ENCODE data around the gene RAB40B. TPM values are rescaled to one million over a fixed set of nuclear protein-coding genes. Genes with fewer than 3 reads are reported as not detected.

RAB40B gene
- total RNA-seq, 2 donors from 2014 or later, result 23.8 to 34.9 TPM

DNA sequence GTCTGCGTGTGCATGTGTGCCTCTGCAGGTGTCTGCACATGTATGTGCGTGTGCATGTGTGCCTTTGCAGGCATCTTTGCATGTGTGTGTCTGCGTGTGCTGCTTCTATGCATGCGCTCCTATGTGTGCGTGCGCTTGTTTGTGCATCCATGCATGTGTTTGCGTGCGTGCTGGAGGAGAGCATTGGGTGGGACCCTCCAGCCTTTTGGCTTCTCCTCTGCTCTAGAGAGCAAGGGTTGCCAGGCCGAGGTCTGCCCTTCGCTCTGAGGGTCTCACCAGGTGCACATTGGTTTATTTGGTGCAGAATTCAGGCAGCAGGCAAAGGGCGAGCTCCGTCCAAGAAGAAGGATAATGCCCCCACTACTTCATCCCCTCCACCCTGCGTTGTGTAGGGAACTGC is 1.1 kb upstream of the RAB40B start:
- intact Hi-C loops (cut with DNase I), result loop anchor here (2.0 kb wide), 1 partner anchor 51 kb away; the partner anchor contains the start of gene WDR45B
- Histone ChIP-seq H3K4me3 (peak overlapping the region in 1 of 2 donors; percentile 83), H3K36me3 (no peaks in the 10 kb centered on the region), H3K27ac (no peak overlapping the region), H3K27me3 (replicated peaks; ENCODE audit: insufficient read depth) (no peaks in the 10 kb centered on the region), H3K9me3 (no peaks in the 10 kb centered on the region), H3K4me1 (replicated peaks) (peaks cover 12% of the 10 kb centered on the region)
- WGBS, result 86% methylated on average over 13 of the region's 13 CpGs
- no peak for DNase-seq (ENCODE audit: low spot score)
- TF ChIP-seq POLR2AphosphoS5 (IDR thresholded peaks at IDR 0.05) (no peak), POLR2A (IDR thresholded peaks at IDR 0.05) (no peak)
- TF ChIP-seq, protein P1, sequence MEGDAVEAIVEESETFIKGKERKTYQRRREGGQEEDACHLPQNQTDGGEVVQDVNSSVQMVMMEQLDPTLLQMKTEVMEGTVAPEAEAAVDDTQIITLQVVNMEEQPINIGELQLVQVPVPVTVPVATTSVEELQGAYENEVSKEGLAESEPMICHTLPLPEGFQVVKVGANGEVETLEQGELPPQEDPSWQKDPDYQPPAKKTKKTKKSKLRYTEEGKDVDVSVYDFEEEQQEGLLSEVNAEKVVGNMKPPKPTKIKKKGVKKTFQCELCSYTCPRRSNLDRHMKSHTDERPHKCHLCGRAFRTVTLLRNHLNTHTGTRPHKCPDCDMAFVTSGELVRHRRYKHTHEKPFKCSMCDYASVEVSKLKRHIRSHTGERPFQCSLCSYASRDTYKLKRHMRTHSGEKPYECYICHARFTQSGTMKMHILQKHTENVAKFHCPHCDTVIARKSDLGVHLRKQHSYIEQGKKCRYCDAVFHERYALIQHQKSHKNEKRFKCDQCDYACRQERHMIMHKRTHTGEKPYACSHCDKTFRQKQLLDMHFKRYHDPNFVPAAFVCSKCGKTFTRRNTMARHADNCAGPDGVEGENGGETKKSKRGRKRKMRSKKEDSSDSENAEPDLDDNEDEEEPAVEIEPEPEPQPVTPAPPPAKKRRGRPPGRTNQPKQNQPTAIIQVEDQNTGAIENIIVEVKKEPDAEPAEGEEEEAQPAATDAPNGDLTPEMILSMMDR (IDR thresholded peaks at IDR 0.05), result no peak

DNA sequence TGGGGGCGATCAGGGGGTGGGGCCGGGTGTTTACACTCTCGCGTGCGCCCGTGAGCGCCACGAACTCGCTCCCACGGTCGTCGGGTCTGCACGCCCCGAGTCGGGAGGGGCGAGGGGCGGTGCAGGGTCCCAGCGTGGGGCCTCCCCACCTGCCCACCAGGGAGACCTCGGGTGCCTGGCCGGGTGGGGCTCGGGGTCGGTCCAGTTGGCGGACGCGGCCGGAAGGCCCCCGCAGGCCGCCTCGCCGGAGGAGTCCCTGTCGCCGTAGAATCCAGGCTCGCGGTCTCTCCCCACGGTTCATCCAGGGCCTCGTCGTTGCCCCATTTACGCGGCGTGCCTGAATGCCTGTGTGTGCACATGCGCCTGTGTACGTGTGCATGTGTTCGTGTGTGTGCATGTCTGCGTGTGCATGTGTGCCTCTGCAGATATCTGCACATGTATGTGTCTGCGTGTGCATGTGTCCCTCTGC is 510 bp upstream of the RAB40B start:
- Histone ChIP-seq H3K36me3 (no peaks in the 10 kb centered on the region), H3K27me3 (replicated peaks; ENCODE audit: insufficient read depth) (no peaks in the 10 kb centered on the region), H3K27ac (peak overlapping the region; percentile 62 to 69), H3K4me1 (replicated peaks) (peaks cover 12% of the 10 kb centered on the region), H3K9me3 (no peaks in the 10 kb centered on the region), H3K4me3 (peak overlapping the region; percentile 76 to 83)
- 19% methylated on average over 10 of the region's 45 CpGs for WGBS
- TF ChIP-seq POLR2AphosphoS5 (IDR thresholded peaks at IDR 0.05) (no peak), POLR2A (IDR thresholded peaks at IDR 0.05) (peak; percentile 33)
- intact Hi-C loops (cut with DNase I), result loop anchor here (2.0 kb wide), 1 partner anchor 50 kb away; the partner anchor contains the start of gene WDR45B
- no peak for DNase-seq (ENCODE audit: low spot score)

- TF ChIP-seq POLR2A (IDR thresholded peaks at IDR 0.05) (no peak), POLR2AphosphoS5 (IDR thresholded peaks at IDR 0.05) (no peak)
- TF ChIP-seq, protein P1 (IDR thresholded peaks at IDR 0.05), result no peak
- intact Hi-C loops (cut with DNase I), result loop anchor here (2.0 kb wide), 1 partner anchor 49 kb away; the partner anchor contains the start of gene WDR45B
Measured at GRCh38 chr17:82697808-82698064, 762 bp downstream of the RAB40B start.

DNA sequence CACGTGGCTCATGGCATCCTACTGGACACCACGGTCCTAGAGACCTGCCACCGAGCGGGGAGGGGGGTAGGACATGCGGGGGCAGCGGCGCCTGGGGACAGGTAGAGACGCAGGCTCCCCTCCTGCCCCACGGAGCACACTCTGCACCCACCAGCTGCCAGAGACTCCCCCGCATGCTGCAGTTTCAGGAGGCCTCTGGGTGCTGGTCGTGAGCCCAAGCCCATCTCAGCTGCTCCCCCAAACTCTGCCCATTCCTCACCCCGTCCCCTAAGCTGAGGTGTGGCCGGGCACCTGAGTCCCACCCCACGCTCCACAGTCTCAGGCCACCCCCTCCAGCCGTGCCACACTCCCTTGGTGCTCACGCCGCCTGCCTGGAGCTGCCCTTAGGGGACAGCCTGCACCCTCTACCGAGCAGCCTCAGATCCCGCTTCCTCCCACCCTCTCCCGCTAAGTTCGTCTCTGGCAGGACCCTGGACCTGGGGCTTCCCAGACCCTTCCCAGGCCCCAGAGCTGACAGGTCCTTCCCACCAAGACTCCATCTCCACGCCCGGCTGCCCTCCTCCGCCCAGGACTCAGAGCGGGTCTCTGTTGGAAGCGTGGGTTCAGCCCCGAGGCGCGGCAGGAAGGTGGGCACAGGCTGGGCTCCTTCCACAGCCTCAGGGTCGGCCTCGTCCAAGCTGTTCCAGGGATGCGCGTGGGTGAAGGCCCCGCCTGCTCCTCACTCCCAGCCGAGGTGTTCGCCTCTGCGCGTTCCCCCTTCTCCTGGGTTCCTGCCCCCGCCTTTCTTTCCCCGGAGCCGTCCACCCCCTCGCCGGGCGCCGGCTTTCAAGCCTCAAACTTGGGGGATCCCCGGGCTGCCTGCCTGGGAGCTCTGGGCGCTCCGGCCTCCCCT is 1.3 kb downstream of the RAB40B start:
- DNase-seq (ENCODE audit: low spot score), result no peak
- Histone ChIP-seq H3K36me3 (no peaks in the 10 kb centered on the region), H3K27me3 (replicated peaks; ENCODE audit: insufficient read depth) (no peaks in the 10 kb centered on the region), H3K4me1 (replicated peaks) (peaks cover 12% of the 10 kb centered on the region), H3K9me3 (no peaks in the 10 kb centered on the region), H3K27ac (peak overlapping the region in 1 of 2 donors; percentile 67), H3K4me3 (peak overlapping the region; percentile 76 to 83)
- intact Hi-C loops (cut with DNase I), result no loop called here
- TF ChIP-seq POLR2AphosphoS5 (IDR thresholded peaks at IDR 0.05), result no peak
- TF ChIP-seq, protein P1 (IDR thresholded peaks at IDR 0.05), result no peak
- no peak for TF ChIP-seq POLR2A (IDR thresholded peaks at IDR 0.05)
- WGBS, result 23% methylated on average over 42 of the region's 48 CpGs

More at GRCh38 chr17:82697808-82698064, 762 bp downstream of the RAB40B start:
- peaks cover 12% of the 10 kb centered on the region for H3K4me1 ChIP-seq (replicated peaks)
- 2% methylated on average over 20 of the region's 32 CpGs for WGBS
- no peak for DNase-seq (ENCODE audit: low spot score)
- no peaks in the 10 kb centered on the region for H3K27me3 ChIP-seq (replicated peaks; ENCODE audit: insufficient read depth)
- no peaks in the 10 kb centered on the region for H3K9me3 ChIP-seq
- H3K36me3 ChIP-seq, result no peaks in the 10 kb centered on the region
- H3K4me3 ChIP-seq, result peak overlapping the region; percentile 76 to 83
- H3K27ac ChIP-seq, result peak overlapping the region in 1 of 2 donors; percentile 67

- H3K9me3 ChIP-seq, result no peaks in the 10 kb centered on the region
- no peak overlapping the region for H3K4me3 ChIP-seq
- TF ChIP-seq, protein P1 (IDR thresholded peaks at IDR 0.05), result no peak
- no peak for TF ChIP-seq POLR2A (IDR thresholded peaks at IDR 0.05)
- no peak for TF ChIP-seq POLR2AphosphoS5 (IDR thresholded peaks at IDR 0.05)
- H3K27ac ChIP-seq, result no peak overlapping the region
- intact Hi-C loops (cut with DNase I), result no loop called here
- no peaks in the 10 kb centered on the region for H3K36me3 ChIP-seq
- DNase-seq (ENCODE audit: low spot score), result no peak
- H3K27me3 ChIP-seq (replicated peaks; ENCODE audit: insufficient read depth), result no peaks in the 10 kb centered on the region
- H3K4me1 ChIP-seq (replicated peaks), result peaks cover 9% of the 10 kb centered on the region
- 96% methylated on average over 15 of the region's 17 CpGs for WGBS
Measured at GRCh38 chr17:82696259-82696658, 2.2 kb downstream of the RAB40B start.

Measured in prostate gland (tissue), 2 donors.